ENCODE results near the gene CDC42BPG.

DNA sequence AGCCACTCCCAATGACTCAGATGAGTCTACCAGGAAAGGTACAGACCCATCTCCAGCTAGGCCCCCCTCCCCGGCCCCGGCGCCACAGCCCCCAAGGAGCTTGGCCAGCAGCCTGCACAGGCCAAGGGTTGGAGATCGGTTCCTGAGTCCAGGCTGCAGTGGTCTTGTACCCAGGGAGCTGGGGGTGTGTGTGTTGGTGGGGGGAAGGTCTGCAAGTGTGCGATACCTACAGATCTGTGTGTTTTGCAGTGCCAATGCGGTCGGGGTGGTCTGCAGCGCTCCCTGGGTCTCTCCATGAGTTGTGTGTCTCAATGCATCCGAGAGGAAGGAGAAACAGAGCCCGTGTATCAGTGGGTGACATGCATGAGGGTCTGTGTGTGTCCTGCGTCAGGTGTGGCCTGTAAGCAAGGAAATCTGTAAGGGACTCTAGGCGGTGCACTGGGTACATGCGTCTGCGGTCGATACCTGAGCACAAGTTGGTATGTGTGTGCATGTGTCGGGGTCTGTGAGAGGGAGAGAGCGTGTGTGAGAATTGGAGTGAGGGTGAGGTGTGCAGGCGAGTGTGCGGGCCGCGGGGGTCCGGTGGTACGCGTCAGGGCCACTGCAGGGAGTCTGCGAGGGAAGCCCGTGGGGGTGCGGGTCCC, 645 bp downstream of the CDC42BPG start:
- TF ChIP-seq CTCF (conservative IDR thresholded peaks at IDR 0.05 in 1 of 2, IDR thresholded peaks at IDR 0.05 in 1 of 2; ENCODE audit: low read depth in 1 of 2, low read length in 2 of 2) (no peak), EZH2 (IDR thresholded peaks at IDR 0.05; ENCODE audit: low read length, missing control alignments) (no peak)
